Amniotic epithelial cell (primary cell): Measurements from ENCODE around the gene CCR6.

Experiments used
- DNase-seq: peaks from one replicate; pipeline ENCODE4 v3.0.0-alpha.2; 2010; ENCODE audit warnings: low read depth

Gene CCR6

GRCh38 chr6:167098825-167099225 lies 24.1 kb upstream of the CCR6 start:
- no peak for DNase-seq

- no peak for DNase-seq
These were observed 23.2 kb upstream of the CCR6 start for GRCh38 chr6:167099707-167100106.

GRCh38 chr6:167100241-167100674 lies 22.6 kb upstream of the CCR6 start:
- DNase-seq, result no peak

- no peak for DNase-seq
These were observed 20.6 kb upstream of the CCR6 start for GRCh38 chr6:167102318-167102717.

GRCh38 chr6:167103041-167103891 lies 19.6 kb upstream of the CCR6 start:
- no peak for DNase-seq

GRCh38 chr6:167104388-167104787 lies 18.5 kb upstream of the CCR6 start:
- DNase-seq, result no peak

- DNase-seq, result no peak
These were observed 17.8 kb upstream of the CCR6 start for GRCh38 chr6:167105060-167105459.

GRCh38 chr6:167106406-167106805 lies 16.5 kb upstream of the CCR6 start:
- DNase-seq, result no peak

GRCh38 chr6:167107787-167108186 lies 15.1 kb upstream of the CCR6 start:
- no peak for DNase-seq

- no peak for DNase-seq
These were observed 14.6 kb upstream of the CCR6 start for GRCh38 chr6:167108278-167108677.

- no peak for DNase-seq
These were observed 13.2 kb upstream of the CCR6 start for GRCh38 chr6:167109651-167110050.

- DNase-seq, result no peak
These were observed 11.3 kb upstream of the CCR6 start for GRCh38 chr6:167111597-167111996.

- DNase-seq, result no peak
These were observed 10.5 kb upstream of the CCR6 start for GRCh38 chr6:167112421-167112820.

- no peak for DNase-seq
These were observed 9.7 kb upstream of the CCR6 start for GRCh38 chr6:167113047-167113754.

GRCh38 chr6:167113935-167114910 lies 8.7 kb upstream of the CCR6 start:
- no peak for DNase-seq

GRCh38 chr6:167115054-167115453 lies 7.8 kb upstream of the CCR6 start:
- DNase-seq, result no peak

GRCh38 chr6:167116109-167116837 lies 6.6 kb upstream of the CCR6 start:
- DNase-seq, result peak; percentile 1

- DNase-seq, result no peak
These were observed 6.1 kb upstream of the CCR6 start for GRCh38 chr6:167116838-167117228.

GRCh38 chr6:167118006-167118405 lies 4.9 kb upstream of the CCR6 start:
- DNase-seq, result no peak

- no peak for DNase-seq
These were observed 4.1 kb upstream of the CCR6 start for GRCh38 chr6:167118839-167119238.
